HepG2 (cell line): Measurements from ENCODE around the gene C2. TPM values are rescaled to one million over a fixed set of nuclear protein-coding genes. Genes with fewer than 3 reads are reported as not detected.
"Not testable (repeated sequence)": the region's sequence is repeated elsewhere in the genome, so short reads cannot be mapped to it uniquely, and the experiment has no call there.

Source experiments
- ATAC-seq: fragments of 200-7000 bp; cut with Tn5 transposase; 3 replicates; pipeline ENCODE4 v1.9.1; 2020; ENCODE audit warnings: mild to moderate bottlenecking, moderate library complexity
- BruUV-seq: library from RNA; stranded (reverse); fragments of 400-500 nt; replicated peaks from 2 replicates; lab custom pipeline; 2021; lab: Mats Ljungman, UMichigan
- CTCF ChIA-PET: fragments of 300-600 bp; formaldehyde crosslinking; extraction: SDS; loops from one replicate; lab custom pipeline; 2021; ENCODE audit warnings: low total read pairs, inconsistent platforms, low intra/inter-chr PET ratio; lab: Yijun Ruan, JAX
- POLR2A ChIA-PET: fragments of 350-600 bp; sonication (Branson Sonifier 250); formaldehyde crosslinking; loops from one replicate; lab custom pipeline; 2020; ENCODE audit warnings: antibody characterized with exemption, inconsistent platforms; lab: Yijun Ruan, JAX
- DNase-seq: peaks from one replicate; pipeline ENCODE4 v3.0.0-alpha.2; 2015; ENCODE audit warnings: low spot score
- FAIRE-seq: peaks from 3 replicates; lab custom pipeline; 2011; peaks lifted over from hg19 to GRCh38; lab: Jason Lieb, UNC
- H2AFZ ChIP-seq: one replicate; pipeline ENCODE4 v1.6.1; 2011; ENCODE audit warnings: low read length, inconsistent platforms
- H3K27ac ChIP-seq: fragments of 300-600 bp; 3 replicates; pipeline ENCODE4 v1.8.0; 2011; ENCODE audit warnings: mixed run types, mild to moderate bottlenecking, mixed read lengths, low read length, inconsistent platforms; ENCODE audit not compliant: insufficient read depth; ENCODE audit errors: extremely low read length
- H3K27me3 ChIP-seq, 2 experiments: fragments of 200-600 bp in 1 of 2; 2 replicates in 1 of 2; 3 replicates in 1 of 2; pipeline versions ENCODE4 v1.6.0 to v1.8.0; 2011; ENCODE audit warnings: low read length in 2 of 2, mild to moderate bottlenecking in 2 of 2, moderate library complexity in 2 of 2, inconsistent platforms in 1 of 2; ENCODE audit not compliant: insufficient read depth in 2 of 2, control insufficient read depth in 1 of 2
- H3K36me3 ChIP-seq, 2 experiments: fragments of 200-600 bp in 1 of 2; replicated peaks in 1 of 2; 2 replicates in 1 of 2; 3 replicates in 1 of 2; pipeline versions ENCODE4 v1.5.1 to v1.8.0; 2011; ENCODE audit warnings: low read length in 2 of 2, inconsistent platforms in 1 of 2; ENCODE audit not compliant: insufficient read depth in 2 of 2, control insufficient read depth in 1 of 2
- H3K4me1 ChIP-seq: 2 replicates; pipeline ENCODE4 v1.5.1; 2012; ENCODE audit warnings: low read length, inconsistent platforms; ENCODE audit not compliant: insufficient read depth
- H3K4me2 ChIP-seq: 2 replicates; pipeline ENCODE4 v1.6.0; 2011; ENCODE audit warnings: low read depth, low read length, inconsistent platforms
- H3K4me3 ChIP-seq, 3 experiments: fragments of 200-600 bp in 1 of 3; sonication (generic), shearing (Covaris generic) in 1 of 3; replicated peaks in 1 of 3; 2 replicates each; pipeline ENCODE4 v1.5.1; 2011 to 2016; ENCODE audit warnings: low read length in 3 of 3, inconsistent platforms in 2 of 3, low read depth in 2 of 3, mild to moderate bottlenecking in 2 of 3, control low read depth in 1 of 3, mixed read lengths in 1 of 3; ENCODE audit not compliant: insufficient read depth in 1 of 3
- H3K79me2 ChIP-seq: one replicate; pipeline ENCODE4 v1.6.1; 2011; ENCODE audit warnings: low read length, inconsistent platforms; ENCODE audit not compliant: insufficient read depth
- H3K9ac ChIP-seq: 2 replicates; pipeline ENCODE4 v1.6.0; 2011; ENCODE audit warnings: mild to moderate bottlenecking, low read depth, low read length, inconsistent platforms; ENCODE audit not compliant: insufficient read depth
- H3K9me3 ChIP-seq: 2 replicates; pipeline ENCODE4 v1.5.1; 2012; ENCODE audit warnings: mild to moderate bottlenecking, low read length
- H4K20me1 ChIP-seq: 2 replicates; pipeline ENCODE4 v1.6.0; 2011; ENCODE audit warnings: inconsistent platforms, mild to moderate bottlenecking, low read length, moderate library complexity; ENCODE audit not compliant: insufficient read depth
- NFE2L1 ChIP-seq: sonication (generic); formaldehyde crosslinking; IDR thresholded peaks from 2 replicates; pipeline ENCODE4 v1.4.0; 2020; ENCODE audit warnings: missing genetic modification reagents, mild to moderate bottlenecking, borderline replicate concordance
- SRY ChIP-seq: sonication (generic); formaldehyde crosslinking; IDR thresholded peaks from 2 replicates; pipeline ENCODE4 v1.8.0; 2022; ENCODE audit warnings: mild to moderate bottlenecking, missing genetic modification reagents
- ZKSCAN5 ChIP-seq: sonication (generic); formaldehyde crosslinking; IDR thresholded peaks from 2 replicates; pipeline ENCODE4 v1.5.1; 2020; ENCODE audit warnings: mild to moderate bottlenecking, missing genetic modification reagents
- ZNF430 ChIP-seq: sonication (generic); formaldehyde crosslinking; IDR thresholded peaks from 2 replicates; pipeline ENCODE4 v1.9.0; 2021; ENCODE audit warnings: mild to moderate bottlenecking, missing genetic modification reagents
- ZNF569 ChIP-seq: sonication (generic); formaldehyde crosslinking; IDR thresholded peaks from 2 replicates; pipeline ENCODE4 v1.5.0; 2020; ENCODE audit warnings: mild to moderate bottlenecking, missing genetic modification reagents, moderate library complexity, borderline replicate concordance
- ZNF672 ChIP-seq: sonication (generic); formaldehyde crosslinking; IDR thresholded peaks from 2 replicates; pipeline ENCODE4 v1.8.1; 2022; ENCODE audit warnings: missing genetic modification reagents
- ZNF792 ChIP-seq: IDR thresholded peaks from 2 replicates; pipeline ENCODE4 v1.6.1; 2016
- WGBS: methylation state at CpG from one replicate; pipeline ENCODE4 v1.1.6; 2017; ENCODE audit warnings: low lambda C conversion rate; 5-methylcytosine and 5-hydroxymethylcytosine counted together
- in situ Hi-C: cut with HindIII; loops from 2 replicates; pipeline ENCODE4 v1.10.0; 2017; ENCODE audit warnings: low pct_unique_long_range_greater_than_20kb; ENCODE audit not compliant: extremely low pct_ligation_motif_present
- intact Hi-C: fragments of 100-400 bp; cut with micrococcal nuclease; formaldehyde crosslinking; loops from one replicate; pipeline ENCODE4 v1.10.0; 2022; ENCODE audit not compliant: unreplicated experiment
- polyA plus RNA-seq, 8 experiments: library from polyadenylated mRNA; depleted of rRNA in 3 of 8; stranded (reverse) in 7 of 8; unstranded in 1 of 8; fragments of >200 nt; fragmentation: Illumina TruSeq in 4 of 8; extraction: Trizol in 4 of 8; gene quantifications; 2 replicates each; pipeline versions ENCODE4 v1.2.1 to v1.2.3, GENCODE V29; 2011 to 2016; ENCODE audit warnings: low read depth in 4 of 8, missing spikeins in 1 of 8, mixed read lengths in 1 of 8; ENCODE audit not compliant: insufficient read depth in 1 of 8
- total RNA-seq, 5 experiments: library from RNA; depleted of rRNA; stranded (reverse); fragments of >200 nt; fragmentation: Illumina TruSeq; extraction: Trizol; gene quantifications; 2 replicates each; pipeline ENCODE4 v1.2.3, GENCODE V29; 2016; ENCODE audit warnings: low read depth in 1 of 5
- TF ChIP-seq, protein P1 (sequence below): sonication (generic); formaldehyde crosslinking; IDR thresholded peaks from 2 replicates; pipeline ENCODE4 v1.8.0; 2022; ENCODE audit warnings: missing genetic modification reagents, mild to moderate bottlenecking, moderate library complexity, borderline replicate concordance
- TF ChIP-seq, protein P2 (sequence below): sonication (generic); formaldehyde crosslinking; IDR thresholded peaks from 2 replicates; pipeline ENCODE4 v1.5.1; 2020; ENCODE audit warnings: missing genetic modification reagents, mild to moderate bottlenecking, borderline replicate concordance

The C2 gene
- total and polyA plus RNA-seq, 2 of the 13 experiments (the other 11 are each of a cell fraction or from before 2014, with no cell fraction given), result 165 to 307 TPM

DNA sequence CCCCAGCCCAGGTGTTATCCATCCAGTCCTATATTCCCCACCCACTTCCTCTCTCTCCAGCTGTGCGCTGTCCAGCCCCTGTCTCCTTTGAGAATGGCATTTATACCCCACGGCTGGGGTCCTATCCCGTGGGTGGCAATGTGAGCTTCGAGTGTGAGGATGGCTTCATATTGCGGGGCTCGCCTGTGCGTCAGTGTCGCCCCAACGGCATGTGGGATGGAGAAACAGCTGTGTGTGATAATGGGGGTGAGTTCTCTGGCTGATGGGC lies 1.1 kb downstream of the C2 start (continued):
- TF ChIP-seq, protein P1, sequence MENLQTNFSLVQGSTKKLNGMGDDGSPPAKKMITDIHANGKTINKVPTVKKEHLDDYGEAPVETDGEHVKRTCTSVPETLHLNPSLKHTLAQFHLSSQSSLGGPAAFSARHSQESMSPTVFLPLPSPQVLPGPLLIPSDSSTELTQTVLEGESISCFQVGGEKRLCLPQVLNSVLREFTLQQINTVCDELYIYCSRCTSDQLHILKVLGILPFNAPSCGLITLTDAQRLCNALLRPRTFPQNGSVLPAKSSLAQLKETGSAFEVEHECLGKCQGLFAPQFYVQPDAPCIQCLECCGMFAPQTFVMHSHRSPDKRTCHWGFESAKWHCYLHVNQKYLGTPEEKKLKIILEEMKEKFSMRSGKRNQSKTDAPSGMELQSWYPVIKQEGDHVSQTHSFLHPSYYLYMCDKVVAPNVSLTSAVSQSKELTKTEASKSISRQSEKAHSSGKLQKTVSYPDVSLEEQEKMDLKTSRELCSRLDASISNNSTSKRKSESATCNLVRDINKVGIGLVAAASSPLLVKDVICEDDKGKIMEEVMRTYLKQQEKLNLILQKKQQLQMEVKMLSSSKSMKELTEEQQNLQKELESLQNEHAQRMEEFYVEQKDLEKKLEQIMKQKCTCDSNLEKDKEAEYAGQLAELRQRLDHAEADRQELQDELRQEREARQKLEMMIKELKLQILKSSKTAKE (CRISPR knock-in tag), result no peak
- TF ChIP-seq ZNF569 (CRISPR knock-in tag) (no peak), SRY (CRISPR knock-in tag) (no peak), ZNF792 (no peak), NFE2L1 (no peak), ZKSCAN5 (CRISPR knock-in tag) (no peak)

DNA sequence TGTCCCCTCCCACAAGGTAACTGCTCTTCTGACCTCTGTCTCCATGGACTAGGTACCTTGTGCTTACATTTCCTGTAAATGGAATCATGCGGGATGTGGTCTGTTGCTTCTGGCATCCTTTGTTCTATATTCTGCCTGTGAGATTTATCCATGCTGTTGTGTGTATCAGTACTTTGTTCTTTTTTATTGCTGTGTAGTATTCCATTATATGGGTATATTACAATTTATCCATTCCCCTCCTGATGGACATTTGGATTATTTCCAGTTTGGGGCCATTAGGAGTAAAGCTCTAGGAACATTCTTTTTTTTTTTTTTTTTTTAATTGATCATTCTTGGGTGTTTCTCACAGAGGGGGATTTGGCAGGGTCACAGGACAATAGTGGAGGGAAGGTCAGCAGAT lies 3.4 kb downstream of the C2 start:
- H3K4me3 ChIP-seq, result no peak overlapping the region
- TF ChIP-seq ZNF430 (CRISPR knock-in tag), result 0 out of 2 replicates have a peak, but pooled peaks have one; percentile 0
- TF ChIP-seq ZNF672, result no peak
- TF ChIP-seq, protein P2, sequence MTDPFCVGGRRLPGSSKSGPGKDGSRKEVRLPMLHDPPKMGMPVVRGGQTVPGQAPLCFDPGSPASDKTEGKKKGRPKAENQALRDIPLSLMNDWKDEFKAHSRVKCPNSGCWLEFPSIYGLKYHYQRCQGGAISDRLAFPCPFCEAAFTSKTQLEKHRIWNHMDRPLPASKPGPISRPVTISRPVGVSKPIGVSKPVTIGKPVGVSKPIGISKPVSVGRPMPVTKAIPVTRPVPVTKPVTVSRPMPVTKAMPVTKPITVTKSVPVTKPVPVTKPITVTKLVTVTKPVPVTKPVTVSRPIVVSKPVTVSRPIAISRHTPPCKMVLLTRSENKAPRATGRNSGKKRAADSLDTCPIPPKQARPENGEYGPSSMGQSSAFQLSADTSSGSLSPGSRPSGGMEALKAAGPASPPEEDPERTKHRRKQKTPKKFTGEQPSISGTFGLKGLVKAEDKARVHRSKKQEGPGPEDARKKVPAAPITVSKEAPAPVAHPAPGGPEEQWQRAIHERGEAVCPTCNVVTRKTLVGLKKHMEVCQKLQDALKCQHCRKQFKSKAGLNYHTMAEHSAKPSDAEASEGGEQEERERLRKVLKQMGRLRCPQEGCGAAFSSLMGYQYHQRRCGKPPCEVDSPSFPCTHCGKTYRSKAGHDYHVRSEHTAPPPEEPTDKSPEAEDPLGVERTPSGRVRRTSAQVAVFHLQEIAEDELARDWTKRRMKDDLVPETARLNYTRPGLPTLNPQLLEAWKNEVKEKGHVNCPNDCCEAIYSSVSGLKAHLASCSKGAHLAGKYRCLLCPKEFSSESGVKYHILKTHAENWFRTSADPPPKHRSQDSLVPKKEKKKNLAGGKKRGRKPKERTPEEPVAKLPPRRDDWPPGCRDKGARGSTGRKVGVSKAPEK, result no peak
- in situ Hi-C loops (no loop called here), intact Hi-C loops (no loop called here)
- no peak overlapping the region for H2AFZ ChIP-seq
- CTCF ChIA-PET, result no interaction called here
- H3K79me2 ChIP-seq, result peaks cover 29% of the 10 kb centered on the region
- no peaks in the 10 kb centered on the region; a peak in 1 of 5 replicates for H3K27me3 ChIP-seq
- FAIRE-seq, result no peak
- peaks cover 4 to 14% of the 10 kb centered on the region in 2 experiments; a peak in 4 of 5 replicates for H3K36me3 ChIP-seq
- BruUV-seq, result no TSS peak
- H3K4me1 ChIP-seq, result peaks cover 45% of the 10 kb centered on the region
- H3K9me3 ChIP-seq, result no peaks in the 10 kb centered on the region
- WGBS, result 91% methylated on average over 1 of the region's 1 CpG
- no peak overlapping the region for H3K4me2 ChIP-seq
- POLR2A ChIA-PET, result interaction anchor here (2.4 to 6.1 kb wide), 5 partner anchors 9 to 33 kb away, joined by 9 to 151 read pairs (median 35); partner anchors contain the start of genes CFB, EHMT2 and ZBTB12
- no peak for DNase-seq
- H3K9ac ChIP-seq, result no peak overlapping the region
- no peak for ATAC-seq
- no peaks in the 10 kb centered on the region for H4K20me1 ChIP-seq
- H3K27ac ChIP-seq, result no peak overlapping the region

DNA sequence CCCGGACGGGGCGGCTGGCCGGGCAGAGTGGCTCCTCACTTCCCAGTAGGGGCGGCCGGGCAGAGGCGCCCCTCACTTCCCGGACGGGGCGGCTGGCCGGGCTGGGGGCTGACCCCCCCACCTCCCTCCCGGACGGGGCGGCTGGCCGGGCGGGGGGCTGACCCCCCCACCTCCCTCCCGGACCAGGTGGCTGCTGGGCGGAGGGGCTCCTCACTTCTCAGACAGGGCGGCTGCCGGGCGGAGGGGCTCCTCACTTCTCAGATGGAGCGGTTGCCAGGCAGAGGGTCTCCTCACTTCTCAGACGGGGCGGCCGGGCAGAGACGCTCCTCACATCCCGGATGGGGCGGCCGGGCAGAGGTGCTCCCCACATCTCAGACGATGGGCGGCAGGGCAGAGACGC lies 4.6 kb downstream of the C2 start:
- not testable (repeated sequence) for FAIRE-seq, BruUV-seq

More for the DNA sequence above, 4.6 kb downstream of the C2 start:
- DNase-seq, in situ Hi-C loops, POLR2A ChIA-PET, H2AFZ ChIP-seq, CTCF ChIA-PET, H3K9ac ChIP-seq, H3K27ac ChIP-seq, H3K9me3 ChIP-seq, H3K4me3 ChIP-seq, intact Hi-C loops, H3K27me3 ChIP-seq, H3K4me2 ChIP-seq, ATAC-seq, H4K20me1 ChIP-seq: not testable (repeated sequence)
- 98% methylated on average over 9 of the region's 32 CpGs for WGBS
- Histone ChIP-seq H3K4me1 (peaks cover 33% of the 10 kb centered on the region), H3K36me3 (peaks cover 7 to 14% of the 10 kb centered on the region in 2 experiments; a peak in 4 of 5 replicates), H3K79me2 (peaks cover 29% of the 10 kb centered on the region)
